Neural progenitor cell (in vitro differentiated cells): Measurements from ENCODE around the gene OOSP3.

Experiments used
- CTCF ChIP-seq: fragments of 200-600 bp; sonication (generic); IDR thresholded peaks from 2 replicates; pipeline ENCODE4 v1.5.1; 2017; ENCODE audit warnings: antibody characterized with exemption, mild to moderate bottlenecking
- EZH2 ChIP-seq: fragments of 200-600 bp; sonication (generic); IDR thresholded peaks from 2 replicates; pipeline ENCODE4 v1.6.1; 2017; ENCODE audit warnings: antibody characterized with exemption, mild to moderate bottlenecking, moderate library complexity

DNA sequence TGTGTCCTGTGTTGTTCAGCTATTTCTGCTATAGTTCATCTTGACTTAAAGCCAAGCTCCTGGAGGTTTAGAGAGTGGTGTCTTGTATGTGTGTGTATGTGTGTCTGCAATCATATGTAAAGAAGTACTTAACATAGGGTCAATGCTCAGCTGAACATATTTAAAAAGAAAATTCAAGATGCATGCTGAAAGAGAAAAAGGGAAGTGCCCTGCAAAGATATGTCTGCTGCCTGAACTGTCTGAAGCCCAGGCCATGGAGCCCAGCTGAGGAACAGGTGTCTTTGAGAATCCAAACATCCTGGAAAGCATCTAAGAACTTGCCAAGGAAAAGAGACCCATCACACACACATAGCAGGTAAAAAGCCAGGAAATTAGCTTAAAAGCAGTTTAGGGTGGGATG lies 18.9 kb upstream of the OOSP3 start:
- no peak for TF ChIP-seq EZH2
- TF ChIP-seq CTCF: no peak
